ENCODE results near the gene IL23A.
"Not testable (repeated sequence)": the region's sequence is repeated elsewhere in the genome, so short reads cannot be mapped to it uniquely, and the experiment has no call there.

Gene IL23A

DNA sequence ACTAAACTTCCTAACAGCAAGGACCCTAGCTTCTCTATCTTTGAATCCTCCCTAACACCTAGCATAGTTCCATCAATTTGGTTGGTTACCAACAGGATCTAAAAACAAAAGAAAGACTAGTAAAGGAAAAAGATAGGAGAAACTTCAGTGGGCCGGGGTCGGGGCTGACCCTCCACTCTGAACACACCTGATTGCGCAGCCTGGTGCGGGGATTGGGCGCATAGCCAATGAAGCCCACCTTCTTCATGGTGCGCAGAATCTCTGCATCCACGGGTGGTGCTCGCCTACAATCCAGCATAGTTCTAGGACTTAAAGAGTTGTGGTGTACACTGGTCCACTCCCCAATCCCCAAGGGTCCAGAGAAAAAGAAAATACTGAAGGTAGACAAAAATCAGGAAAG is 12.6 kb upstream of the IL23A start:
- Histone ChIP-seq H3K4me3 (ENCODE audit: extremely low read depth, insufficient read depth, low read length, poor library complexity, severe bottlenecking) (no peak overlapping the region), H3K4me1 (ENCODE audit: control insufficient read depth, insufficient read depth, low read length, poor library complexity, severe bottlenecking) (no peaks in the 10 kb centered on the region), H3K36me3 (ENCODE audit: control insufficient read depth, insufficient read depth, low read length) (peaks cover 50% of the 10 kb centered on the region), H3K27ac (ENCODE audit: low read depth, low read length, severe bottlenecking) (no peak overlapping the region), H3K9me3 (ENCODE audit: control insufficient read depth, low read length) (no peaks in the 10 kb centered on the region)
- WGBS, 2 experiments (ENCODE audit: insufficient coverage in 2 of 2): 87 to 91% methylated on average over 6 to 8 of the region's 8 CpGs

DNA sequence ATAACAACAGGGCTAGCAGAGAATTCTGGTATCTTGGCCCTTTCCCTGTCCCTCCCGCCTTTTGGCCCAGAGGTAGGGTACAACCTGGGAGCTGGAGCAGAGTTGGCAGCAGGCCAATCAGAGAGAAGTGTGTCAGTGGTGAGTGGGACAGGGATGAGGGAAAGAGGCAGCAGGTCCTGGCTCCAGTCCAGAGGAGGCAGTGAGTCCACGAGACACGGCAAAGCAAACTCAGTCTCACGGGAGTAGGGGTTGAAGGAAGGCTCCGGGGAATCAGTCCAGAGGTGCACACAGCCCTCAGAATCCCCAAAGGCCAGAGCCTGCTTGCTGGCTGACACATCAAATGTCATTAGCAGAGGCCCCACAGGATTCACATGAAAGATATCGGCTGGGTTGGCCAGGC is 12.2 kb upstream of the IL23A start:
- WGBS, 2 experiments (ENCODE audit: insufficient coverage in 2 of 2): 95 to 97% methylated on average over 6 of the region's 6 CpGs
- H3K36me3 ChIP-seq (ENCODE audit: control insufficient read depth, insufficient read depth, low read length): peaks cover 50% of the 10 kb centered on the region

DNA sequence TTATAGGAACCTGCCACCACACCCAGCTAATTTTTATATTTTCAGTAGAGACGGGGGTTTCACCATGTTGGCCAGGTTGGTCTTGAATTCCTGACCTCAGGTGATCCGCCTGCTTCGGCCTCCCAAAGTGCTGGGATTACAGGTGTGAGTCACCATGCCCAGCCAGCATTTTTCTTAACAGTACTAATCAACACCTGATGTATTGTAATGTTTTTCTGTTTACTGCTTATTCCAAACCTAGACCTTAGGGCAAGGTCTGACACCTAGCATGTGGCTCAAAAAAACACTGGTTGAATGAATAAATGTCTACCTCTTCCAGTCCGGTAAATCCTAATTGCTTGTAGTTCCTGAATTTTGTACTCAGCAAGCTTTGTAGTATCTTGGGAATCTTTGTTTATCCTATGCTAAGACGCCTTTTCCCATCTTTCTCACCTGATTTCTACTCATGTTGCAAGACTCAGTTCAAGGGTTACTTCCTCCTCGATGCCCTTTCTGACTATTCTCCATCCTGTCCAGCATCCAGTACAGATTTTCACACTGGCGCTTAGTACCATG is 7.7 kb upstream of the IL23A start:
- H3K36me3 ChIP-seq (ENCODE audit: control insufficient read depth, insufficient read depth, low read length): peaks cover 14% of the 10 kb centered on the region
- no peaks in the 10 kb centered on the region for H3K9me3 ChIP-seq (ENCODE audit: control insufficient read depth, low read length)
- WGBS, 2 experiments (ENCODE audit: insufficient coverage in 2 of 2): 60 to 92% methylated on average over 1 to 6 of the region's 7 CpGs
- no peak overlapping the region for H3K27ac ChIP-seq (ENCODE audit: low read depth, low read length, severe bottlenecking)
- H3K4me3 ChIP-seq (ENCODE audit: extremely low read depth, insufficient read depth, low read length, poor library complexity, severe bottlenecking): no peak overlapping the region
- H3K4me1 ChIP-seq (ENCODE audit: control insufficient read depth, insufficient read depth, low read length, poor library complexity, severe bottlenecking): peaks cover 7% of the 10 kb centered on the region

More for the DNA sequence above, 12.2 kb upstream of the IL23A start:
- Histone ChIP-seq H3K9me3 (ENCODE audit: control insufficient read depth, low read length) (no peaks in the 10 kb centered on the region), H3K4me1 (ENCODE audit: control insufficient read depth, insufficient read depth, low read length, poor library complexity, severe bottlenecking) (no peaks in the 10 kb centered on the region), H3K4me3 (ENCODE audit: extremely low read depth, insufficient read depth, low read length, poor library complexity, severe bottlenecking) (no peak overlapping the region), H3K27ac (ENCODE audit: low read depth, low read length, severe bottlenecking) (no peak overlapping the region)

DNA sequence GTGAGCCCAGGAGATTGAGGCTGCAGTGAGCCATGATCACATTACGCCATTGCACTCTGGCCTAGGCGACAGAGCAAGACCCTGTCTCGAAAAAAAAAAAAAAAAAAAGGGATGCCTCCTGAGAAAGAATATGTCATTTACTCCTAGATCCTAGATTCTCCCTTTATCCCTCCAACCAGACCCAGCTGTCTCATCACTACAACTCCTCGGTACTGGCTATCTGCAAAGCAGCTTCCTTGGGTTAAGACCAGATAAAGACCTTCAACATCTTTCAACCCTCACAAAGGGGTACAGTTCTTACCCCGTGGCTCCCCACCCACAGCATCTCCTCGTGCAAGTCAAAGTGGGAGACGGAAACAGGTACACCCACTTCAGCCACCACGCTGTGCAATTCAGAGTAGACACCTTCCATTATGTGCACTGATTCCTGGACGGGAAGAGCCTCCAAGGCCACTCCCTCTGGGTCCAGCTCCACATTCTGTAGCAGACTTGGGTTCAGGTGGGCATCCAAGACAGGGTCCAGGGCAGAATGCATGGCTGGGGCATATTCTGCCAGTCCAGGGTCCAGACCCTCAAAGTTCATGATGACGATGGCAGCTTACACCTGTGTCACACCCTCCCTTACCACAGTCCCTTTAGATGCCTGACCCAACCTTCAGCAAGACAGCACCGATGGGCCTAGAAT is 6.0 kb upstream of the IL23A start:
- Histone ChIP-seq H3K36me3 (ENCODE audit: control insufficient read depth, insufficient read depth, low read length) (peaks cover 7% of the 10 kb centered on the region), H3K9me3 (ENCODE audit: control insufficient read depth, low read length) (no peaks in the 10 kb centered on the region), H3K4me1 (ENCODE audit: control insufficient read depth, insufficient read depth, low read length, poor library complexity, severe bottlenecking) (peaks cover 7% of the 10 kb centered on the region), H3K27ac (ENCODE audit: low read depth, low read length, severe bottlenecking) (no peak overlapping the region), H3K4me3 (ENCODE audit: extremely low read depth, insufficient read depth, low read length, poor library complexity, severe bottlenecking) (peak overlapping the region; percentile 61)
- 96 to 97% methylated on average over 6 to 8 of the region's 11 CpGs for WGBS, 2 experiments (ENCODE audit: insufficient coverage in 2 of 2)

DNA sequence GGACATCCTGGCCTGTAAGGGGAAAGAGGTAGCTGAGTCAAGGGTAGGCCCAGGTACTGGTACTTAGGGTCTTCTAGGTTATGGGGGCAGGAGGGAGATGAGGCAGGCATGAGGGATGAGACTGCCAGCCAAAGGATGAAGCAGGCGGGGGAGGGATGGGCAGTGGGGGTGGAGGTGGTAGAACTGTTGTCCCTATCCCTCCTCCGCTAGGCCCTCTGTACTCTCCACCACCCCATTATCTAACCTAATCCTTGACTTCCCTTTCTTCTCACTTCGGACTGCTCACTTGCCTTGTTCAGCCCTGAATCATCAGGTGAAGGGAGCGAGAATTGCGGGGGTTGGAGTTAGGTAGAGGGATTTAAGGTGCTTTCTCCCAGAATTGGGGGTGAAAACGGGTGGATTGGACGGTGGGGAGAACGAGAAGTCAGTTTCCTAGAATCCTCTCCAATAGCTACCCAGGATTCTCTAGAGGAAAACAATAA is 5.4 kb upstream of the IL23A start:
- peaks cover 2% of the 10 kb centered on the region for H3K36me3 ChIP-seq (ENCODE audit: control insufficient read depth, insufficient read depth, low read length)
- peaks cover 7% of the 10 kb centered on the region for H3K4me1 ChIP-seq (ENCODE audit: control insufficient read depth, insufficient read depth, low read length, poor library complexity, severe bottlenecking)
- H3K9me3 ChIP-seq (ENCODE audit: control insufficient read depth, low read length): no peaks in the 10 kb centered on the region
- H3K27ac ChIP-seq (ENCODE audit: low read depth, low read length, severe bottlenecking): peak overlapping the region; percentile 89
- H3K4me3 ChIP-seq (ENCODE audit: extremely low read depth, insufficient read depth, low read length, poor library complexity, severe bottlenecking): peak overlapping the region; percentile 61
- WGBS, 2 experiments (ENCODE audit: insufficient coverage in 2 of 2): 0% methylated on average over 2 of the region's 8 CpGs; no CpG with 5 or more reads in 1 of the 2 experiments

DNA sequence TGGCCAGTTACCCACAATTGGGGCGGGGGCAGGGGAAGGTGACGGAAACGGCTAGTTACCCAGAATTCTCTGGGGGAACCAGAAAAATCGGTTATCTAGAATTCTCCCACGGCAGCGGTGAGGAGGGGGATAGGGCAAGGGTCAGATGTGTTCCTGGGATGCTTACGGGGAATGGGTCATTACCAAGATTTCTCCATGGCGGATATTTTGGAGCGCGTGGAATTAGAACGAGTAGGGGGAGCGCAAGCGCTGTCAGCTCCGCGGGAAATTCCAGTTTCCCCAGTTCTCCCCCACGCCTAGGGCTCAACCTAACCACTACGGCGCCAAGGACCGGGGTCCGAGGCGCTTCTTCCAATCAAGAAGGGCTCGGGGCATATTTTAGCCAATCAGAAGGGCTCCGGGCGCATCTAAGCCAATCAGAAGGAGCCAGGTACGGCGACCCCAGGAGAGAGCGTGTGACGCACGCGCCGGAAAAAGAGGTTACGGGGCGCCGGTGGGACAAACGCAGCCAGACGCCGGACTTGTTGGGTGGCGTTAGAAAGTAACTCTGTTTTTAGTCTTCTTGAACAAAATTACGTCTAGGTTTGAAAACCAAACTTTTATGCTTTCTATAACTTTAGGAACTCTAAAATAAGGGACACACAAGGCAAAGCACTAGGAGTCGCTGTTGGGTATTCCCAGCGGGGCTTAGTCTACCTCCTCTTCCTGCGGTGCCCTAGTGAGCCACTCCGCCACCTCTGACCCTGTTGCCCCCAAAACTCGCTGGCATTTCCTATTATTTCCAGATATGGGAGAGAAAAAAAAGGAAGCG is 4.8 kb upstream of the IL23A start, which contains the start of gene PAN2:
Gene PAN2 (minus strand): TSS at position 322 of the 811 bp plus-strand sequence. CDS start 906 bp downstream, outside the sequence.
- peaks cover 7% of the 10 kb centered on the region for H3K4me1 ChIP-seq (ENCODE audit: control insufficient read depth, insufficient read depth, low read length, poor library complexity, severe bottlenecking)
- peak within 1 kb of the TSS; percentile 89 for H3K27ac ChIP-seq (ENCODE audit: low read depth, low read length, severe bottlenecking)
- H3K4me3 ChIP-seq (ENCODE audit: extremely low read depth, insufficient read depth, low read length, poor library complexity, severe bottlenecking): peak within 1 kb of the TSS; percentile 61
- H3K9me3 ChIP-seq (ENCODE audit: control insufficient read depth, low read length): no peaks in the 10 kb centered on the region
- 1% methylated on average over 28 to 31 of the region's 45 CpGs for WGBS, 2 experiments (ENCODE audit: insufficient coverage in 2 of 2)
- H3K36me3 ChIP-seq (ENCODE audit: control insufficient read depth, insufficient read depth, low read length): no peaks in the 10 kb centered on the region

DNA sequence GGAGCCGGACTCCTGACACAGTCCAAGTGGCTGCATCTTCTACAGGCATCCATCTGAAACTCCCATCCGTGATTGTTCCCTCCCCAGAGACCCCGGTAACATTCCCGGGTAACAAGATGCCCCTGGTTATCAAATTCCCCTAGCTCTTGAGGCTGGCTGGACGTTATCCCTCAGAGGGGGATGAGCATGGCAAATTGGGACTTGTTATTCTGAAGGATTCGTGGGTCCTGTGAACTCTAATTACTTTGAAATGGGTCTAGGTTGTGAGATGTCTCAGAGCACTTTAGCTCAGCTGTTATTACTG is 4.2 kb upstream of the IL23A start:
- no peaks in the 10 kb centered on the region for H3K9me3 ChIP-seq (ENCODE audit: control insufficient read depth, low read length)
- WGBS, 2 experiments (ENCODE audit: insufficient coverage in 2 of 2): 43 to 50% methylated on average over 2 of the region's 6 CpGs
- H3K36me3 ChIP-seq (ENCODE audit: control insufficient read depth, insufficient read depth, low read length): no peaks in the 10 kb centered on the region
- H3K27ac ChIP-seq (ENCODE audit: low read depth, low read length, severe bottlenecking): peak overlapping the region; percentile 89
- H3K4me3 ChIP-seq (ENCODE audit: extremely low read depth, insufficient read depth, low read length, poor library complexity, severe bottlenecking): peak overlapping the region; percentile 61
- peaks cover 7% of the 10 kb centered on the region for H3K4me1 ChIP-seq (ENCODE audit: control insufficient read depth, insufficient read depth, low read length, poor library complexity, severe bottlenecking)

DNA sequence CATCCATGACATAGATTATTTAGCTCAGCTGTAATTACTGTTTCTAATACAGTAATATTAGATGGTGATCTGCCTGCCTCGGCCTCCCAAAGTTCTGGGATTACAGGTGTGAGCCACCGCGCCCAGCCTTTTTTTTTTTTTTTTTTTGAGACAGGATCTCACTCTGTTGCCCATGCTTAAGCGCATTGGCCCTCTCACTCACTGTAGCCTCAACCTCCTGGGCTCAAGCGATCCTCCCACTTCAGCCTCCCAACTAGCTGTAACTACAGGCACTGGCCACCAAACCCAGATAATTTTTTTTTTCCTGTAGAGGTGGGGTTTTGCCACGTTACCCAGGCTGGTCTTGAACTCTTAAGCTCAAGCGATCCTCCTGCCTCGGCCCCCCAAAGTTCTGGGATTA is 3.2 kb upstream of the IL23A start:
- not testable (repeated sequence) for H3K9me3 ChIP-seq (ENCODE audit: control insufficient read depth, low read length); H3K4me3 ChIP-seq (ENCODE audit: extremely low read depth, insufficient read depth, low read length, poor library complexity, severe bottlenecking)
- 88 to 95% methylated on average over 4 to 5 of the region's 8 CpGs for WGBS, 2 experiments (ENCODE audit: insufficient coverage in 2 of 2)

DNA sequence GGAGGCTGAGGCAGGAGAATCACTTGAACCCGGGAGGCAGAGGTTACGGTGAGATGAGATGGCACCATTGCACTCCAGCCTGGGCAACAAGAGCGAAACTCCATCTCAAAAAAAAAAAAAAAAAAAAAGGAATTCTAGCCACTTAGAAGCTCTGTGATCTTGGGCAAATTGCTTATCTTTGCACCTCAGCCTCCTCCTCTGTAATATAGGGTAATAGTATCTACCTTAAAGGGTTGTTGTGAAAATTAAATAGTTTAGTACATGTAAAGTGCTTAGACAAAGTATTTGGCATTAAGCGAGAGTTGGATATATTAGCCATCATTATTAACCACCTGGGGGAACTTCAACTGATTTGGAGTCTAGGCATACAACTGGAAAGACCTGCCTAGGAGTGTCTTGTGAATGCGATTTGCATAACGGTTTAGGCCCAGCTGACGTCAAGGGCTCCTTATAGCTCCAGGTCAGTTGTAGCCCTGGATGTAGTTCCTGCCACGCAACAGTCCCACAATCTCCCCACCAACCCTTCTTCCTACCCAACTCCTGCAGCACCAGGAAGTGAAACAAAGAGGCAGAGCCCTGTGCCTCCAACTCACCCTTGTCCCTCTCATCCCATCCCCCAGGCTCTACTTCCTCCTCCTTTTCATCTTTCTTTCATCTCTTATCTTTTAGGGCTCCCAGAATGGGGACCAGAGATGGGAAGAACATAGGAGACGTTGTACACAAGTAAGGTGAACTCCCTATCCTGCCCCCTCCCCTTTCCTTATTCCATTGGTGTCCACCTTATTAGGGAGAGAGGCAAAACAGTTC is 2.1 kb upstream of the IL23A start:
- peaks cover 6% of the 10 kb centered on the region for H3K36me3 ChIP-seq (ENCODE audit: control insufficient read depth, insufficient read depth, low read length)
- WGBS, 2 experiments (ENCODE audit: insufficient coverage in 2 of 2): 90 to 100% methylated on average over 6 of the region's 9 CpGs

More for the DNA sequence above, 3.2 kb upstream of the IL23A start:
- not testable (repeated sequence) for H3K27ac ChIP-seq (ENCODE audit: low read depth, low read length, severe bottlenecking); H3K4me1 ChIP-seq (ENCODE audit: control insufficient read depth, insufficient read depth, low read length, poor library complexity, severe bottlenecking); H3K36me3 ChIP-seq (ENCODE audit: control insufficient read depth, insufficient read depth, low read length)

DNA sequence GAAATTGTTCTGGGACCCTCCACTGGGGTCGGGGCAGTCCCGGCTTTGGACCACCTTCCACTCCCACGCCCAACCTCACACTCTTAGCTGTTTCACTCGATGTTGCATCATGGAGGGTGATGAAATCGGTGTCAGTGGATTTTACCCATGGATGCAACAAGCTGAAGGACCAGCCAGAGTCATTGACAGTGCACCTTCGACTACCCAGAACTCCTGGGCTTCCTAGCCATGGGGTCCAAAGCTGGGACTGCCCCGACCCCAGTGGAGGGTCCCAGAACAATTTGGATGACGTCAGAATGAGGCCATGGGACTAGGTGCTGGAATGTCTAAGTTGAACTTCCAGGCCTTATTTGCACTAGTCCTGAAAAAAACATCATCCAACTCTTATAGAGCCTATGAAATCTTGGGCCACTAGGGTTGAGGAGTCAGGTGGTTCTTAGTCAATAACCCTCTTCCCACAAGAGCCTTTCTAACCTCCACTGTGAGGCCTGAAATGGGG is 882 bp upstream of the IL23A start:
- no peaks in the 10 kb centered on the region for H3K9me3 ChIP-seq (ENCODE audit: control insufficient read depth, low read length)
- no peak overlapping the region for H3K27ac ChIP-seq (ENCODE audit: low read depth, low read length, severe bottlenecking)
- H3K4me3 ChIP-seq (ENCODE audit: extremely low read depth, insufficient read depth, low read length, poor library complexity, severe bottlenecking): no peak overlapping the region
- peaks cover 13% of the 10 kb centered on the region for H3K36me3 ChIP-seq (ENCODE audit: control insufficient read depth, insufficient read depth, low read length)
- WGBS, 2 experiments (ENCODE audit: insufficient coverage in 2 of 2): 89 to 91% methylated on average over 6 to 7 of the region's 8 CpGs
- peaks cover 6% of the 10 kb centered on the region for H3K4me1 ChIP-seq (ENCODE audit: control insufficient read depth, insufficient read depth, low read length, poor library complexity, severe bottlenecking)

More for the DNA sequence above, 2.1 kb upstream of the IL23A start:
- Histone ChIP-seq H3K9me3 (ENCODE audit: control insufficient read depth, low read length) (no peaks in the 10 kb centered on the region), H3K4me1 (ENCODE audit: control insufficient read depth, insufficient read depth, low read length, poor library complexity, severe bottlenecking) (peaks cover 7% of the 10 kb centered on the region), H3K27ac (ENCODE audit: low read depth, low read length, severe bottlenecking) (no peak overlapping the region), H3K4me3 (ENCODE audit: extremely low read depth, insufficient read depth, low read length, poor library complexity, severe bottlenecking) (no peak overlapping the region)

Data from mesodermal cell (in vitro differentiated cells).